SK-N-SH (cell line): Measurements from ENCODE around the gene NAV1.

ENCODE experiments used
- CTCF ChIP-seq: fragments of 200-600 bp; sonication (generic); IDR thresholded peaks from 2 replicates; pipeline ENCODE4 v1.6.1; 2017; ENCODE audit warnings: antibody characterized with exemption, mild to moderate bottlenecking, moderate library complexity
- FOXM1 ChIP-seq: IDR thresholded peaks from 2 replicates; pipeline ENCODE4 v1.4.0; 2012; ENCODE audit warnings: low read depth, mild to moderate bottlenecking
- GATA2 ChIP-seq: sonication (generic); formaldehyde crosslinking; IDR thresholded peaks from 2 replicates; pipeline ENCODE4 v1.5.0; 2020; ENCODE audit warnings: mild to moderate bottlenecking, missing genetic modification reagents
- IRF3 ChIP-seq: fragments of 150-350 bp; IDR thresholded peaks from 2 replicates; pipeline ENCODE4 v1.6.1; 2016; ENCODE audit warnings: mild to moderate bottlenecking, low read depth, low read length
- MXI1 ChIP-seq: IDR thresholded peaks from 2 replicates; pipeline ENCODE4 v1.6.1; 2012; ENCODE audit warnings: mild to moderate bottlenecking, low read depth, low read length, improper control_type of control experiment
- RAD21 ChIP-seq: IDR thresholded peaks from 2 replicates; pipeline ENCODE4 v1.6.1; 2012; ENCODE audit warnings: mild to moderate bottlenecking, low read length
- RFX5 ChIP-seq: IDR thresholded peaks from 2 replicates; pipeline ENCODE4 v1.6.1; 2012; ENCODE audit warnings: mild to moderate bottlenecking, improper control_type of control experiment, low read length
- RXRA ChIP-seq: IDR thresholded peaks from 2 replicates; pipeline ENCODE4 v1.4.0; 2012; ENCODE audit warnings: low read depth, mild to moderate bottlenecking, borderline replicate concordance
- TCF12 ChIP-seq: IDR thresholded peaks from 2 replicates; pipeline ENCODE4 v1.4.0; 2012
- TEAD4 ChIP-seq: IDR thresholded peaks from 2 replicates; pipeline ENCODE4 v1.4.0; 2012; ENCODE audit warnings: mild to moderate bottlenecking, borderline replicate concordance; ENCODE audit not compliant: insufficient read depth
- USF1 ChIP-seq: IDR thresholded peaks from 2 replicates; pipeline ENCODE4 v1.4.0; 2012; ENCODE audit warnings: low read depth, borderline replicate concordance
- YY1 ChIP-seq: IDR thresholded peaks from 2 replicates; pipeline ENCODE4 v1.4.0; 2012; ENCODE audit warnings: low read depth, mild to moderate bottlenecking
- TF ChIP-seq, protein P1 (sequence below): IDR thresholded peaks from 2 replicates; pipeline ENCODE4; 2012
- TF ChIP-seq, protein P2 (sequence below): IDR thresholded peaks from 2 replicates; pipeline ENCODE4 v1.4.0; 2012; ENCODE audit warnings: low read depth, borderline replicate concordance

- TF ChIP-seq USF1 (no peak), GATA2 (CRISPR knock-in tag) (no peak), RXRA (no peak), FOXM1 (no peak), CTCF (no peak), MXI1 (no peak), TCF12 (no peak), TEAD4 (no peak), IRF3 (no peak), YY1 (no peak), RAD21 (no peak), RFX5 (no peak)
- TF ChIP-seq, protein P1, sequence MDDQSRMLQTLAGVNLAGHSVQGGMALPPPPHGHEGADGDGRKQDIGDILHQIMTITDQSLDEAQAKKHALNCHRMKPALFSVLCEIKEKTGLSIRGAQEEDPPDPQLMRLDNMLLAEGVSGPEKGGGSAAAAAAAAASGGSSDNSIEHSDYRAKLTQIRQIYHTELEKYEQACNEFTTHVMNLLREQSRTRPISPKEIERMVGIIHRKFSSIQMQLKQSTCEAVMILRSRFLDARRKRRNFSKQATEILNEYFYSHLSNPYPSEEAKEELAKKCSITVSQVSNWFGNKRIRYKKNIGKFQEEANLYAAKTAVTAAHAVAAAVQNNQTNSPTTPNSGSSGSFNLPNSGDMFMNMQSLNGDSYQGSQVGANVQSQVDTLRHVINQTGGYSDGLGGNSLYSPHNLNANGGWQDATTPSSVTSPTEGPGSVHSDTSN, result no peak
- TF ChIP-seq, protein P2, sequence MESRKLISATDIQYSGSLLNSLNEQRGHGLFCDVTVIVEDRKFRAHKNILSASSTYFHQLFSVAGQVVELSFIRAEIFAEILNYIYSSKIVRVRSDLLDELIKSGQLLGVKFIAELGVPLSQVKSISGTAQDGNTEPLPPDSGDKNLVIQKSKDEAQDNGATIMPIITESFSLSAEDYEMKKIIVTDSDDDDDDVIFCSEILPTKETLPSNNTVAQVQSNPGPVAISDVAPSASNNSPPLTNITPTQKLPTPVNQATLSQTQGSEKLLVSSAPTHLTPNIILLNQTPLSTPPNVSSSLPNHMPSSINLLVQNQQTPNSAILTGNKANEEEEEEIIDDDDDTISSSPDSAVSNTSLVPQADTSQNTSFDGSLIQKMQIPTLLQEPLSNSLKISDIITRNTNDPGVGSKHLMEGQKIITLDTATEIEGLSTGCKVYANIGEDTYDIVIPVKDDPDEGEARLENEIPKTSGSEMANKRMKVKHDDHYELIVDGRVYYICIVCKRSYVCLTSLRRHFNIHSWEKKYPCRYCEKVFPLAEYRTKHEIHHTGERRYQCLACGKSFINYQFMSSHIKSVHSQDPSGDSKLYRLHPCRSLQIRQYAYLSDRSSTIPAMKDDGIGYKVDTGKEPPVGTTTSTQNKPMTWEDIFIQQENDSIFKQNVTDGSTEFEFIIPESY, result no peak
Measured at GRCh38 chr1:201510734-201511133, 28.2 kb upstream of the NAV1 start.
